Liver (tissue), 9 donors: Measurements from ENCODE around the gene PATE4. TPM values are rescaled to one million over a fixed set of nuclear protein-coding genes. Genes with fewer than 3 reads are reported as not detected.

Source experiments
- DNase-seq: peaks from one replicate; pipeline ENCODE4 v3.0.0-alpha.2; 2017; ENCODE audit warnings: low spot score
- H3K27ac ChIP-seq, 2 donors: one replicate each; pipeline ENCODE4 v1.7.0; 2013; ENCODE audit warnings: inconsistent platforms in 2 of 2, low read length in 2 of 2, control low read depth in 1 of 2, low read depth in 1 of 2, mild to moderate bottlenecking in 1 of 2
- H3K27me3 ChIP-seq, 4 donors: one replicate each; pipeline versions ENCODE4 v1.6.1 to v1.7.0; 2013; ENCODE audit warnings: low read length in 3 of 4, inconsistent platforms in 1 of 4, mild to moderate bottlenecking in 1 of 4, moderate library complexity in 1 of 4; ENCODE audit not compliant: control insufficient read depth in 4 of 4, insufficient read depth in 4 of 4
- H3K36me3 ChIP-seq, 4 donors: one replicate each; pipeline versions ENCODE4 v1.6.1 to v1.7.0; 2013; ENCODE audit warnings: low read length in 3 of 4, mild to moderate bottlenecking in 3 of 4, low read depth in 1 of 4, moderate library complexity in 1 of 4; ENCODE audit not compliant: control insufficient read depth in 4 of 4, insufficient read depth in 3 of 4
- H3K4me1 ChIP-seq, 4 donors: one replicate each; pipeline versions ENCODE4 v1.6.1 to v1.7.0; 2013; ENCODE audit warnings: low read length in 3 of 4, mild to moderate bottlenecking in 3 of 4, moderate library complexity in 1 of 4; ENCODE audit not compliant: control insufficient read depth in 4 of 4, insufficient read depth in 4 of 4
- H3K4me3 ChIP-seq, 3 donors: one replicate each; pipeline versions ENCODE4 v1.6.1 to v1.7.0; 2013; ENCODE audit warnings: low read length in 3 of 3, control low read depth in 1 of 3, low read depth in 1 of 3, mild to moderate bottlenecking in 1 of 3
- H3K9ac ChIP-seq, 2 donors: one replicate each; pipeline ENCODE4 v1.7.0; 2013; ENCODE audit warnings: low read length in 2 of 2, mild to moderate bottlenecking in 2 of 2, moderate library complexity in 2 of 2, control low read depth in 1 of 2, low read depth in 1 of 2
- H3K9me3 ChIP-seq, 4 donors: one replicate each; pipeline versions ENCODE4 v1.6.1 to v1.7.0; 2013; ENCODE audit warnings: low read length in 3 of 4; ENCODE audit not compliant: control insufficient read depth in 4 of 4
- ATF3 ChIP-seq: IDR thresholded peaks from 2 replicates; pipeline ENCODE4 v1.6.1; 2016; ENCODE audit warnings: antibody characterized with exemption
- CTCF ChIP-seq: fragments of 150-350 bp; IDR thresholded peaks from 2 replicates; pipeline ENCODE4 v1.5.1; 2017; ENCODE audit warnings: improper control_type of control experiment, low read depth, low read length; ENCODE audit not compliant: missing input control
- EGR1 ChIP-seq, 2 donors: IDR thresholded peaks; 2 replicates each; pipeline ENCODE4 v1.6.1; 2016 to 2018; ENCODE audit warnings: antibody characterized with exemption in 2 of 2, low read depth in 2 of 2
- FOXA1 ChIP-seq: IDR thresholded peaks from 2 replicates; pipeline ENCODE4 v1.6.1; 2016; ENCODE audit warnings: antibody characterized with exemption
- FOXA2 ChIP-seq: IDR thresholded peaks from 2 replicates; pipeline ENCODE4 v1.6.1; 2016; ENCODE audit warnings: antibody characterized with exemption
- GABPA ChIP-seq, 2 donors: IDR thresholded peaks in 1 of 2; conservative IDR thresholded peaks in 1 of 2; 2 replicates each; pipeline ENCODE4 v1.6.1; 2016; ENCODE audit warnings: antibody characterized with exemption in 2 of 2, mild to moderate bottlenecking in 1 of 2, moderate library complexity in 1 of 2
- HNF4A ChIP-seq, 2 donors: conservative IDR thresholded peaks; 2 replicates each; pipeline ENCODE4 v1.6.1; 2016; ENCODE audit warnings: antibody characterized with exemption in 2 of 2, mild to moderate bottlenecking in 2 of 2
- HNF4G ChIP-seq: IDR thresholded peaks from 2 replicates; pipeline ENCODE4 v1.6.1; 2016; ENCODE audit warnings: antibody characterized with exemption
- JUND ChIP-seq, 2 donors: IDR thresholded peaks; 2 replicates each; pipeline ENCODE4 v1.6.1; 2016; ENCODE audit warnings: antibody characterized with exemption in 2 of 2
- MAX ChIP-seq: IDR thresholded peaks from 2 replicates; pipeline ENCODE4 v1.6.1; 2016; ENCODE audit warnings: antibody characterized with exemption
- NR2F2 ChIP-seq: IDR thresholded peaks from 2 replicates; pipeline ENCODE4 v1.6.1; 2016; ENCODE audit warnings: antibody characterized with exemption
- RAD21 ChIP-seq, 2 donors: IDR thresholded peaks; 2 replicates each; pipeline ENCODE4 v1.6.1; 2016; ENCODE audit warnings: antibody characterized with exemption in 2 of 2, mild to moderate bottlenecking in 2 of 2
- REST ChIP-seq: IDR thresholded peaks from 2 replicates; pipeline ENCODE4 v1.6.1; 2016; ENCODE audit warnings: antibody characterized with exemption, mild to moderate bottlenecking
- RXRA ChIP-seq, 2 donors: IDR thresholded peaks; 2 replicates each; pipeline ENCODE4 v1.6.1; 2017 to 2018; ENCODE audit warnings: antibody characterized with exemption in 2 of 2, mild to moderate bottlenecking in 1 of 2
- SP1 ChIP-seq: IDR thresholded peaks from 2 replicates; pipeline ENCODE4 v1.6.1; 2018; ENCODE audit warnings: antibody characterized with exemption, mild to moderate bottlenecking
- TAF1 ChIP-seq: conservative IDR thresholded peaks from 2 replicates; pipeline ENCODE4 v1.6.1; 2016; ENCODE audit warnings: antibody characterized with exemption, mild to moderate bottlenecking
- YY1 ChIP-seq: IDR thresholded peaks from 2 replicates; pipeline ENCODE4 v1.6.1; 2016; ENCODE audit warnings: antibody characterized with exemption, mild to moderate bottlenecking
- ZBTB33 ChIP-seq: IDR thresholded peaks from 2 replicates; pipeline ENCODE4 v1.6.1; 2016; ENCODE audit warnings: antibody characterized with exemption
- WGBS: extraction: QIAGEN DNeasy Blood & Tissue Kit; methylation state at CpG from one replicate; pipeline ENCODE4 v1.1.7; 2013; 5-methylcytosine and 5-hydroxymethylcytosine counted together
- polyA plus RNA-seq, 2 donors: library from polyadenylated mRNA; stranded (reverse) in 1 of 2; unstranded in 1 of 2; fragments of 200-250 nt in 1 of 2; fragments of >200 nt in 1 of 2; fragmentation: Nextera tagmentation in 1 of 2; extraction: Ambion mirVana in 1 of 2; gene quantifications; one replicate each; pipeline versions ENCODE4 v1.2.1 to v1.2.3, GENCODE V29; 2013 to 2015
- total RNA-seq, 2 donors: library from RNA; depleted of rRNA; stranded (reverse); fragments of >200 nt; gene quantifications; one replicate each; pipeline ENCODE4 v1.2.3, GENCODE V29; 2014
- donor health status: healthy.
- donor health status: healthy.
- donor health status: healthy.
- donor health status: healthy.
- donor health status: healthy.

The PATE4 gene
- total and polyA plus RNA-seq, 4 donors, result not detected

- TF ChIP-seq RXRA (IDR thresholded peaks at IDR 0.05) (no peak), EGR1 (IDR thresholded peaks at IDR 0.05; ENCODE audit: low read depth in 2 of 2) (no peak), ATF3 (no peak), MAX (no peak), JUND (IDR thresholded peaks at IDR 0.05) (no peak), HNF4G (no peak), ZBTB33 (no peak), NR2F2 (no peak), REST (no peak), HNF4A (conservative IDR thresholded peaks at IDR 0.05) (no peak), YY1 (no peak), FOXA1 (no peak), GABPA (IDR thresholded peaks at IDR 0.05 in 1 of 2, conservative IDR thresholded peaks at IDR 0.05 in 1 of 2) (no peak), CTCF (no peak), FOXA2 (no peak), RAD21 (IDR thresholded peaks at IDR 0.05) (no peak), SP1 (no peak), TAF1 (no peak)
- Histone ChIP-seq H3K36me3 (no peaks in the 10 kb centered on the region), H3K4me1 (no peaks in the 10 kb centered on the region), H3K4me3 (no peak within 1 kb of the TSS), H3K27ac (no peak within 1 kb of the TSS), H3K9ac (no peak within 1 kb of the TSS), H3K9me3 (peaks cover 0 to 2% (median under 1%) of the 10 kb centered on the region in 4 donors), H3K27me3 (no peaks in the 10 kb centered on the region)
- no peak for DNase-seq
- WGBS, result 48% methylated on average over 2 of the region's 2 CpGs
Measured at GRCh38 chr11:125787827-125788226, 45.3 kb upstream of the PATE4 start, which contains the start of gene PATE3. Gene PATE3, plus strand, starts transcription at chr11:125788127. Its CDS starts 25 bp downstream, at chr11:125788152.
